Measurements from ENCODE around the gene POMGNT2. TPM values are rescaled to one million over a fixed set of nuclear protein-coding genes. Genes with fewer than 3 reads are reported as not detected.

The POMGNT2 gene
- total and polyA plus RNA-seq, 2 of the 8 experiments (the other 6 are each of a cell fraction or from before 2014, with no cell fraction given) = 13.6 to 35.7 TPM

DNA sequence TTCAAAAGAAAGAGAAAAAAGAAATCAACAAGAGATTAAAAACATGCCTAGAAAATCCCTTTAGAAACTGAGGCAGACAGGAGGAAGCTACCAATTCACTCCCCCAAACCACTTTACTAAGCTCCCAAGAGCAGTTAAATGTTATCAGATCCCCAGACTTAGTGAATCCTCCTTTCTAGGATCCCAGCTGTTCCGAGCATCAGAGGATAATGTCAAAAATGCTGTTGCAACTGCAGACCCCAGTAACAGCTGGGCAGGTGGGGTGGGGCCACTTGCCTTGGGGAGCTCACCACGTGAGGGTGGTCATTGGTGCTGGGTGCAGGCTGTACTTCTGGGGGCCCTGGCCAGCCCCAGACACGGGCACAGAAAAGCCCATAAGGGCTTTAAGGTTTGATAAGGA is 9.1 kb downstream of the POMGNT2 start (continued):
- TF ChIP-seq TAF7 (optimal IDR thresholded peaks at IDR 0.05; ENCODE audit: borderline replicate concordance, low read depth, low read length) = no peak
- TF ChIP-seq POLR2AphosphoS5 (IDR thresholded peaks at IDR 0.05; ENCODE audit: low read depth, low read length) = no peak
- TF ChIP-seq CBX8 (IDR thresholded peaks at IDR 0.05; ENCODE audit: borderline replicate concordance, low read depth, low read length) = no peak
- no peak for TF ChIP-seq RFX5 (IDR thresholded peaks at IDR 0.05; ENCODE audit: borderline replicate concordance, low read depth, low read length)
- no peak for TF ChIP-seq EZH2 (IDR thresholded peaks at IDR 0.05; ENCODE audit: low read depth, low read length, severe bottlenecking)
- TF ChIP-seq BRCA1 (IDR thresholded peaks at IDR 0.05; ENCODE audit: low read depth, low read length) = no peak
- TF ChIP-seq CHD2 (IDR thresholded peaks at IDR 0.05; ENCODE audit: low read length) = no peak
